Activated CD8-positive, alpha-beta memory T cell treated with anti-CD3 and anti-CD28 coated beads, Interleukin-2, amount 50 U/mL, for 1 hour (primary cell): ENCODE results near the gene SLC44A5.
"Not testable (repeated sequence)": the region's sequence is repeated elsewhere in the genome, so short reads cannot be mapped to it uniquely, and the experiment has no call there.

Experiments used
- DNase-seq: peaks from one replicate; pipeline ENCODE4 v3.0.0-alpha.2; 2020; ENCODE audit errors: extremely low read depth

SLC44A5 gene

GRCh38 chr1:75521658-75522057, 89.3 kb downstream of the SLC44A5 start:
- no peak for DNase-seq

DNA sequence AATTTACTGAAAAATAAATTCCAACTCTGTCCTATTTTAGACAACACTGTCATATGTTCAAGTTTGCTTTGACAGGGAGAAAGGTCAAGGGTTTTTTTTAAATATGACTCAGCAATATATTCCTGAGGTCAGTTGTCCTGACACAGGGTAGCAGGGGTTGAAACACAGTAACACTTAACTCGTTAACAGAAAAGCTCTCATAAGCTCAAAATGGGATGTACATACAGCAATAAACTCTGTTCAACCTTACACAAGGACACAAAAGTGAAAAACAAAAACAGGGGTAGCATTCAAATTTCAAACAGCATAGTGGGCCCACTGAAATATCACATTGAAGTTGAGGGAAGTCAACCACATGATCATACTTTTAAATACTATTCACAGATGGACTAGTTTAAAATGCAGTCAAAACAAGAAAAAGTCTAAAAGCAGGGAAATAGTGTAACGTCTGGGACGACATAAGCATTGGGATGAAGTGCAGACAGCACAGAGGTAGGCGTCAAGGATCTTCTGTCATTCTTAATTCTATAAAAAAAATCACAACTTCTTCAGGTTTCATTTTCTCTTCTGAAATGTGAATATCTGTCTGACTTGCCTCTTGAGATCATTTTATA, 89.9 kb downstream of the SLC44A5 start:
- no peak for DNase-seq

- DNase-seq = no peak
Measured at GRCh38 chr1:75519651-75520427, 91.1 kb downstream of the SLC44A5 start.

- DNase-seq = no peak
Measured at GRCh38 chr1:75518686-75519085, 92.2 kb downstream of the SLC44A5 start.

DNA sequence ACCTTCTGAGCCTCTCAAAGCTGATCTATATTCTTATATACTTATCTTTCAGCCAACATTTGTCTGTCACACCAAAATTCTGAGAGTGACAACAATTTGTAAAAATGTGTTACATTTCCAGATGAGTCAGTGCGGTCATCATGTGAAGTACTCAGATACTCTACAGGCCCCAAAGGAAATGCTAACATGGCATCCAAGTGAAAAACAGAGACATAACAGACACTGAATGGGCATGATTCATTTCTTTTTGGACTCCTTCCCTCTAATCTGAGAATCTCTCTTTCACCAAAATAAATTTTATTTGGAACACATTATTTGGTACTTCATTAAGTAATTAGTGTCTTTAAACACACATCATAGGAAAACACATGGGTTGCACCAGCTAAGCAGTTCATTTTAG, 96.6 kb downstream of the SLC44A5 start:
- no peak for DNase-seq

- no peak for DNase-seq
Measured at GRCh38 chr1:75506976-75507375, 103.9 kb downstream of the SLC44A5 start.

GRCh38 chr1:75503221-75503974, 107.5 kb downstream of the SLC44A5 start:
- no peak for DNase-seq

DNA sequence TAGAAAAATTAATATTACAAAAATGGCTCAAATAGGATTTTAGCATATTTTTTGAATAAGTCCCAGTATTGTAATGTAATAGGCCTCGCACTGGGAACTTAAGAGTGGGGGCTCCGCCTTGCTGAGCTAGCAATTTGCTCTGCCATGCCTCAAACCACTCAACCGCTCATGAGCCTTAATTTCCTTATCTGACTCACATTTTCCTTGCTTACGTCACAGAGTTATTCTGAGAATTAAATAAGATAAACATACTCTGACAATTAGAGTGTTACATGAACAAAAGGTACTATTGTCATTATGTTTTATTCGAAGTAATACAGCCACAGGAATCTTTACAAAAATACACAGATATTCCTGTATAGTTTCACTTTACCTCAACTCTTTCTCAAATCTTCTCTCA, 108.1 kb downstream of the SLC44A5 start:
- DNase-seq = no peak

DNA sequence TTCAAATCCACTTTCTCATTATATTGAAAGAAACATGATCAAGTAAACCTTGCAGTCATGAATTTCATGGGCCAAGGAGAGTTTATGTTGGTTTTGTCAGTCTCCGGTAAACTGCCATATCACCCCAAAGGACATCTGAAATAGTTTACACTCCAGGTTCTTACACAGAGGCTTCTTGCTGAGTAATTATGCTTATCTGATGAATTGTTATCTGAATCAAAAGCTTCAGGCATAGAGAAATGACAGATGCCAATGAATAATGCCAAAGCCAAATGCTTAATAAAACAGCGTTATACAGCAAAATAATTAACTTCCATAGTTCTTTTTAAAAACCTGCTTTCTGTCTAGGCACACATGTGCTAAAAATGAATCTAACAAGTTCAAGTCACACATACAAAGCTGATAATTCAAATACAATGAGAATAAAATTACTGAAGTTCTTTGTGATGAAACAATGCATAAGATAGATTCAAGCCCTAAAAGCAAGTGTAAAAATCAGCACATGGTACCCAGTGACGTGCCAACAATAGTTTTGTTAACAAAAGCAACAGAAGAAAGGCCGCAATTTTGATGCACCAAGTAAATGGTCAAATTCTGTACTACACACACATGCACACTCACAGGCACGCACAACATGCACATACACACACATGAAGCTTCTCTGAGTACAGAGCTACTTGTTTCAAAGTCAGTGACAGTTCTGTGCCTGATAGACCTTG, 109.2 kb downstream of the SLC44A5 start:
- DNase-seq = no peak

DNA sequence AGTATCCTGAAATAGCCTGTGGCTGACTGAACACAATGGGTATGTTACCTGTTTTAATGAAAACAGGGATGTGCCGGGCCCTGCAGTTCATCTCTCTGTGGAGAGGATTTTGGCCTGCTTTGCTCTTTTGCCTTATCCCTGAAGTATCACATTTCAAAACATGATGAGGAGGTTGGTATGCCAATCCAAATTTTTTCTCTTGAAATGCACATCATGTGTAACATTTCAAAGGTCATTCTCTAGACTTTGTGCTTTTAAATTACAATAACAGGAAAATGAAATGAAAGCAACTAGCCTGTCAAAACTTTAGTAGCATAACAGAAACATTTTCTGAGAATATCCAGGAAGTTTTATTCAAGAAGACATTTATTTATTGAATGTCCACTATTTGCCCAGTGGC, 118.9 kb downstream of the SLC44A5 start:
- no peak for DNase-seq

DNA sequence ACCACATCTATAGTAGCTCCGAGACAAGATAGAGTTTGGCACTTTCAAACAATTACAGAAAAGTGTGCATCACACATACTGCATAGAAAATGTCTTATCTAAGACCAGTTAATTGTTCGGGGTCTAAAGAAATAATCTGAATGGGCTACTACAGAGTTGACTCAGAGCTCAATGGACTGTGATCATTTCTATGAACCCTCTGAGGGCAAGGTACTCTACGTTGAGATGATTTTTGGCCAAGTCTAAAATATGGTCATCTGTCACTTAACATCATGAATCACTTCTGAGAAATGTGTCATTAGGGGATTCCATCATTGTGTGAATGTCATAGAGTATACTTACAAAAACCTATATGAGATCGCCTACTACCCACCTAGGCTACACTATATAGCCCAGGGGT, 123.5 kb downstream of the SLC44A5 start:
- no peak for DNase-seq

- DNase-seq = no peak
Measured at GRCh38 chr1:75484789-75485188, 126.1 kb downstream of the SLC44A5 start.

- no peak for DNase-seq
Measured at GRCh38 chr1:75482951-75483350, 128.0 kb downstream of the SLC44A5 start.

- not testable (repeated sequence) for DNase-seq
Measured at GRCh38 chr1:75476486-75476885, 134.4 kb downstream of the SLC44A5 start.

GRCh38 chr1:75475696-75476095, 135.2 kb downstream of the SLC44A5 start:
- no peak for DNase-seq

DNA sequence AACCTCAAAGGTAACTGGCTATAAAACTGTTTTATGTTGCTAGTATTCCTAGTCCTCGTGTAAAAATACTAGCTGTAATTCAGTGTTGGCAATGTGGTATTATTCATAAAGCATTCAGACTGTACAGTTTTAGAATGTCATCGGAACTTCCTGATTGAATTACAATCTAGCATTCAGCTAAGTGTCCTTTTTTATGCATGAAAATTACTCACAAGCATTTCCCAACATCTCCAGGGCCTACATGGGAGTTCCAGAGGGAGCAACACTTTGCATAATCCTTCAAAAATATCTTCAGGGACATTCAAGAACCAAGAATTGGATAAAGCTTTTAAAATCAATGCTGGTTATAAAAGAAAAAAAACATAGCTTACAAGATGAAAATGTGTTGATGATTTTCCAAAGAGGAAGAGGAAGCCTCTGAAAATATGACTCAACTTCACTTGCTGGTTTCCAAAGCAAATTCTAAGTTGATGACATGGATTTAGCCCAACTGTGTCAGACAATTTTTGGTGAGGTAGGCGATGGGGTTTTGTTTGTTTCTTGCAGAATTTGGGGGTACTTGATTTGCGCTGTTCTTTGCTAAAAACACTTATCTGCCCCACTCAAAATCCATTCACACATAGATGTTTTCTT, 137.8 kb downstream of the SLC44A5 start:
- DNase-seq = no peak

DNA sequence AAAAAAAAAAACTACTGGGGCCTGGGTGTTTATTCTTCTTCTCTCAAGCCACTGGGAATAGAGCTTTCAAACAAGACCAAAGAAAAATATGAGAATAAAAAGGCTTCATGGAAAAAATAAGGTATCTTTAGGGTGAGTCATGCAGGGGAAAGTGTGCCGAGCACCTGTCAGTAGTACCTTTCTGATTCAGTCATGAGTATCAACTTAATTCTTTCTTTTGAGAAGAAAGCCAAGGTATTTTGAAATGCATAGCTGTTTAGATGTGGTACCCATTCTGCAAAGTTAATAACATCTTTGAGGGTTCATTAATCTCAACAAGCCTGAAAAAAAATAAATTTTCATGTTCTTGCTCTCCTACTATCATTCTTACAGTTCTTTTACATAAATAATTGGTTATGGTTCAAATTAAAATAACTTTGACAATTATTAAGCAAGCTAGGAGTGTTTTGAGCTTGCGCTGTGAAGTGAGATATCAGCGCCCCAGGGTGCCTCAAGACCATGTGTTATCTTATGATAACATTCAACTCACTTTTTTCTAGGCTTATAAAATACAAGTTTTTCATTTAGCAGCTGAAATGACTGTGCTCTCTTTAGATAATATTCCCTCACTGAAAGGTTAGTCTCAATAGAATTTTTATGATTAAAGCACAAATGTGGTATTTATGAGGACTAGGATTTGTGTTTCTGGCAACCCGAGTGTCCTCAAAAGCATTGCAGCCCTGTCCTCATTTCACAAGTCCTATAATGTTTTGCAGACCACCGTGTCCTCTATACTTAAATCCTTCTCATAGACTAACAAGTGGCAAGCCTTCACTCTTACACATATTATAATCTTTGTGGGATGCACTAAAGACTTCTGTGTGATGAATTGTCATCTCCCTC, 138.6 kb downstream of the SLC44A5 start:
- DNase-seq = no peak

DNA sequence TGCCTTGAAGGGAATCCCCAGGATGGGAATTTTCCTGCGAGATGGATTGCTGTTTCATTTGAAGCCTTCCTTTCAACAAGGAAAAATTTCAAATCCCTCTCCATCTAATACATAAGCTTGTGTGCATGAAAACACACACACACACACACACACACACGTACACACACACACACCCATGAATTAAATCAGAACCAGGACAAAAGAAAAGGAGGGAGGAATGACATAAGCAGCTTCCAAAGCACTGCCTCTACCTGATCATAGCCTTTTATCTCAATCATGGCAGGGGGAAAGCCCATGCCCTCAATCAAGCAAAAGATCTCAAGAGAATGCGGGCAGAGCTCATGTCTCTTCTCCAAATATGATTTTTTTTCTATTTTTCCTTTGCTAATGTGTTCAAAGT, 139.7 kb downstream of the SLC44A5 start:
- DNase-seq = no peak

DNA sequence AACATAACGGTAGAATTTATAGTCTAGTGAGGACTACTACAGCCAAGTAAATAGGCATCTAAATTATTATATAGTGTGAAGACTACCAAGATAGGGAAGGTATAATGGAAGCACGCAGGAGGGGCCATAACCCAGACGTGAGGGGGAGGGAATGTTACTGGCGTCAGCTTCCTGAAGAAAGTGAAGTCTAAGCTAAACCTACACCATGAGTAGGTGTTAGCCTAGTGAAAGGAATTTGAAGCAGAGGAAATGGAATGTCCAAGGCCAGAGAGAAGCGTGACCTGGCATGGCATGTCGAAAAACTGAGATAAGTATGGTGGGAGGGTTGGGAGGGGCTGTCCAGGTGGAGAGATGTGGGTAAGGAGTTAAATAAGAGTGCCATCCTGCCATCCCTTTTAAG, 140.5 kb downstream of the SLC44A5 start:
- no peak for DNase-seq

- DNase-seq = no peak
Measured at GRCh38 chr1:75469586-75470173, 141.2 kb downstream of the SLC44A5 start.
